GM12865 (cell line): Measurements from ENCODE around the gene TDRD7.

Experiments used
- DNase-seq: peaks from one replicate; pipeline ENCODE4 v3.0.0; 2010; ENCODE audit warnings: low read depth
- H3K4me3 ChIP-seq: 2 replicates; pipeline ENCODE4 v1.5.1; 2011; ENCODE audit warnings: mild to moderate bottlenecking, low read depth, low read length, control low read depth
- CTCF ChIP-seq: IDR thresholded peaks from 2 replicates; pipeline ENCODE4 v1.5.1; 2011; ENCODE audit warnings: low read length, control low read depth, low read depth, inconsistent platforms; ENCODE audit not compliant: insufficient read depth; ENCODE audit errors: missing control alignments

The TDRD7 gene

GRCh38 chr9:97534185-97534584, 122.3 kb downstream of the TDRD7 start:
- no peak for DNase-seq
- no peak for TF ChIP-seq CTCF
- H3K4me3 ChIP-seq: no peak overlapping the region

- H3K4me3 ChIP-seq: no peak overlapping the region
- TF ChIP-seq CTCF: no peak
- DNase-seq: no peak
Measured at GRCh38 chr9:97534961-97535594, 123.2 kb downstream of the TDRD7 start.

GRCh38 chr9:97535771-97536170, 123.9 kb downstream of the TDRD7 start:
- no peak for DNase-seq
- H3K4me3 ChIP-seq: no peak overlapping the region

GRCh38 chr9:97536480-97536879, 124.6 kb downstream of the TDRD7 start:
- no peak for TF ChIP-seq CTCF
- H3K4me3 ChIP-seq: no peak overlapping the region
- no peak for DNase-seq

More at GRCh38 chr9:97535771-97536170, 123.9 kb downstream of the TDRD7 start:
- no peak for TF ChIP-seq CTCF

- DNase-seq: no peak
- H3K4me3 ChIP-seq: no peak overlapping the region
- TF ChIP-seq CTCF: no peak
Measured at GRCh38 chr9:97543561-97543960, 131.7 kb downstream of the TDRD7 start.

DNA sequence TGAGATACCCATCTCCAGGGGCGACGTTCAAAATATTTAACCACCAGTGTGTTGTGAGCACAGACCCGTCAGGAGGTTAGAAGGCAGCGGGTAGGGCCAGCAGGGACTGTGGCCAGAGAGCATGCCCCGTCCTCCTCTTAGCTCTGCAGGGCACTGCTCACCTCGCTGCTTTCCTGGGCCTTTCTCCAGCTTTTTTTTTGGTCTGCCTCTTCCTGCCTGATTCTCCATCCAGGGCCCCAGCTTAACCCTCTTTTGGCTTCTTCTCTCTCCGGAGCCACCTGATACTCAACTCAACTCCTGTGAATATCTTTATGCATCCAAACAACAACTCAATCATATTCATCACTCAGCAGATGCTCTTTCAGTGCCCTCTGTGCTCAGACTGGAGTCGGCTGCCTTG, 133.6 kb downstream of the TDRD7 start:
- H3K4me3 ChIP-seq: no peak overlapping the region
- DNase-seq: no peak
- TF ChIP-seq CTCF: no peak
